WTC11 (cell line): ENCODE results near the gene ADK. TPM values are rescaled to one million over a fixed set of nuclear protein-coding genes. Genes with fewer than 3 reads are reported as not detected.

Experiments used
- ATAC-seq: fragments of 200-7000 bp; cut with Tn5 transposase; 2 replicates; pipeline ENCODE4 v1.10.0; 2021; ENCODE audit warnings: mild to moderate bottlenecking, moderate library complexity
- CTCF ChIA-PET: fragments of 300-600 bp; sonication (Branson Sonifier 250); formaldehyde crosslinking; loops from one replicate; lab custom pipeline; 2021; ENCODE audit warnings: antibody characterized with exemption; lab: Charles Lee
- POLR2A ChIA-PET: fragments of 350-600 bp; sonication (Branson Sonifier 250); formaldehyde crosslinking; loops from one replicate; lab custom pipeline; 2021; ENCODE audit warnings: antibody characterized with exemption; lab: Charles Lee
- DNase-seq: peaks from one replicate; pipeline ENCODE4 v3.0.0; 2021; ENCODE audit warnings: low spot score
- H3K27ac Mint-ChIP-seq: 2 replicates; pipeline ENCODE4 v1.8.0; 2021; ENCODE audit warnings: mixed read lengths
- H3K27me3 Mint-ChIP-seq: 2 replicates; pipeline ENCODE4 v1.8.0; 2021; ENCODE audit warnings: low read depth, mild to moderate bottlenecking, moderate library complexity, mixed read lengths
- H3K36me3 Mint-ChIP-seq: 2 replicates; pipeline ENCODE4 v1.8.0; 2021; ENCODE audit warnings: mixed read lengths
- H3K4me1 Mint-ChIP-seq: 2 replicates; pipeline ENCODE4 v1.8.0; 2022; ENCODE audit warnings: mixed read lengths
- H3K4me3 Mint-ChIP-seq: 2 replicates; pipeline ENCODE4 v1.8.0; 2021; ENCODE audit warnings: mild to moderate bottlenecking, moderate library complexity, mixed read lengths
- H3K9me3 Mint-ChIP-seq: 2 replicates; pipeline ENCODE4 v1.8.0; 2021; ENCODE audit warnings: mixed read lengths
- FOXJ3 ChIP-seq: sonication (generic); formaldehyde crosslinking; IDR thresholded peaks from 2 replicates; pipeline ENCODE4 v1.9.0; 2021; ENCODE audit warnings: missing genetic modification reagents, mild to moderate bottlenecking, borderline replicate concordance
- HMGA2 ChIP-seq: fragments of 250-450 bp; sonication (Bioruptor Pico); IDR thresholded peaks from 2 replicates; pipeline ENCODE4 v1.4.0; 2021; ENCODE audit warnings: mild to moderate bottlenecking, moderate library complexity
- JUN ChIP-seq: sonication (generic); formaldehyde crosslinking; IDR thresholded peaks from 2 replicates; pipeline ENCODE4 v1.8.0; 2023; ENCODE audit warnings: mild to moderate bottlenecking, missing genetic modification reagents
- TEAD4 ChIP-seq: sonication (generic); formaldehyde crosslinking; IDR thresholded peaks from 2 replicates; pipeline ENCODE4 v1.8.0; 2022; ENCODE audit warnings: mild to moderate bottlenecking, missing genetic modification reagents
- TP53 ChIP-seq: sonication (generic); formaldehyde crosslinking; IDR thresholded peaks from 2 replicates; pipeline ENCODE4 v1.8.1; 2023; ENCODE audit warnings: mild to moderate bottlenecking, missing genetic modification reagents
- ZNF232 ChIP-seq: sonication (generic); formaldehyde crosslinking; IDR thresholded peaks from 2 replicates; pipeline ENCODE4 v1.8.0; 2022; ENCODE audit warnings: mild to moderate bottlenecking, missing genetic modification reagents
- total RNA-seq: library from RNA; stranded (reverse); gene quantifications from 3 replicates; pipeline ENCODE4 v1.2.3, GENCODE V29; 2021
- TF ChIP-seq, protein P1 (sequence below): sonication (generic); formaldehyde crosslinking; IDR thresholded peaks from 2 replicates; pipeline ENCODE4 v1.8.1; 2022; ENCODE audit warnings: low read depth, mild to moderate bottlenecking, moderate library complexity, missing genetic modification reagents, borderline replicate concordance
- TF ChIP-seq, protein P2 (sequence below): sonication (generic); formaldehyde crosslinking; IDR thresholded peaks from 2 replicates; pipeline ENCODE4 v1.8.1; 2023; ENCODE audit warnings: mild to moderate bottlenecking, moderate library complexity, missing genetic modification reagents
- TF ChIP-seq, protein P3 (sequence below): sonication (generic); formaldehyde crosslinking; IDR thresholded peaks from 2 replicates; pipeline ENCODE4 v1.8.1; 2022; ENCODE audit warnings: mild to moderate bottlenecking, moderate library complexity, missing genetic modification reagents
- TF ChIP-seq, protein P4 (sequence below): fragments of 250-450 bp; sonication (Bioruptor Pico); IDR thresholded peaks from 2 replicates; pipeline ENCODE4 v1.9.0; 2021; ENCODE audit warnings: mild to moderate bottlenecking
- TF ChIP-seq, protein P5 (sequence below): sonication (generic); formaldehyde crosslinking; conservative IDR thresholded peaks from 2 replicates; pipeline ENCODE4 v1.8.1; 2023; ENCODE audit warnings: mild to moderate bottlenecking, low read depth, missing genetic modification reagents, moderate library complexity
- TF ChIP-seq, protein P6 (sequence below): fragments of 250-450 bp; sonication (Bioruptor Pico); IDR thresholded peaks from 2 replicates; pipeline ENCODE4 v1.8.0; 2021; ENCODE audit warnings: mild to moderate bottlenecking
- TF ChIP-seq, protein P7 (sequence below): fragments of 200-600 bp; IDR thresholded peaks from 2 replicates; pipeline ENCODE4 v1.8.0; 2022; ENCODE audit warnings: antibody characterized with exemption

The ADK gene
- total RNA-seq, 1 experiment from 2014 or later, result 32.7 TPM

DNA sequence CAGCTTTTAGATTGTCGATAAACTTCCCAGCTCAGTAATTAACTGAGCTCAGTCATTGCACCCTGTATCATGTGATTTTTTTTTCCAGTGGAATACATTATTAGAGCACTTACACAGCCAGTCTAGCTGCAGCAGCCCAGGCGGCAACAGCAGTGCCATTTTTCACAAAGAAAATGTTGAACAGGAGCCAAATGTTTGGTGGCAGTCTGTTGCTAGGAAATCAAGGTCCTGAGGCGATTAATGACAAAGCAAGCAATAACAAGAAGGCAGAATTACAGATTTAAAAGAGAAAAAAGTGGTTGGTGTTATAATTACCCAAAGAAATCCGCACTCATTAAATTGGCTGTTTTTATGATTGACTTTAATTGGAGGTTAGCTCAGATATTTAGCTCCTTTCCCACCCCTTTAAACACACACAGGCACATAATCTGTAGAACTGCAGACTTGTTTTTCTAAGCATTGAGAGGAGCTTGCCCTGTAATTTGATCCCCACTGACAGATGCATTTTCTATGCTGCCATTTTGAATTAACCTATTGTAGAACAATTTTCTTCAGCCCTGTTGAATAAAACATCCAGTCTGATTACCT lies 267.4 kb downstream of the ADK start (continued):
- TF ChIP-seq, protein P1, sequence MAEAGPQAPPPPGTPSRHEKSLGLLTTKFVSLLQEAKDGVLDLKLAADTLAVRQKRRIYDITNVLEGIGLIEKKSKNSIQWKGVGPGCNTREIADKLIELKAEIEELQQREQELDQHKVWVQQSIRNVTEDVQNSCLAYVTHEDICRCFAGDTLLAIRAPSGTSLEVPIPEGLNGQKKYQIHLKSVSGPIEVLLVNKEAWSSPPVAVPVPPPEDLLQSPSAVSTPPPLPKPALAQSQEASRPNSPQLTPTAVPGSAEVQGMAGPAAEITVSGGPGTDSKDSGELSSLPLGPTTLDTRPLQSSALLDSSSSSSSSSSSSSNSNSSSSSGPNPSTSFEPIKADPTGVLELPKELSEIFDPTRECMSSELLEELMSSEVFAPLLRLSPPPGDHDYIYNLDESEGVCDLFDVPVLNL (CRISPR knock-in tag), result no peak
- TF ChIP-seq, protein P2, sequence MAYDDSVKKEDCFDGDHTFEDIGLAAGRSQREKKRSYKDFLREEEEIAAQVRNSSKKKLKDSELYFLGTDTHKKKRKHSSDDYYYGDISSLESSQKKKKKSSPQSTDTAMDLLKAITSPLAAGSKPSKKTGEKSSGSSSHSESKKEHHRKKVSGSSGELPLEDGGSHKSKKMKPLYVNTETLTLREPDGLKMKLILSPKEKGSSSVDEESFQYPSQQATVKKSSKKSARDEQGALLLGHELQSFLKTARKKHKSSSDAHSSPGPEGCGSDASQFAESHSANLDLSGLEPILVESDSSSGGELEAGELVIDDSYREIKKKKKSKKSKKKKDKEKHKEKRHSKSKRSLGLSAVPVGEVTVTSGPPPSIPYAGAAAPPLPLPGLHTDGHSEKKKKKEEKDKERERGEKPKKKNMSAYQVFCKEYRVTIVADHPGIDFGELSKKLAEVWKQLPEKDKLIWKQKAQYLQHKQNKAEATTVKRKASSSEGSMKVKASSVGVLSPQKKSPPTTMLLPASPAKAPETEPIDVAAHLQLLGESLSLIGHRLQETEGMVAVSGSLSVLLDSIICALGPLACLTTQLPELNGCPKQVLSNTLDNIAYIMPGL (CRISPR knock-in tag), result no peak
- no peak for TF ChIP-seq ZNF232 (CRISPR knock-in tag)

DNA sequence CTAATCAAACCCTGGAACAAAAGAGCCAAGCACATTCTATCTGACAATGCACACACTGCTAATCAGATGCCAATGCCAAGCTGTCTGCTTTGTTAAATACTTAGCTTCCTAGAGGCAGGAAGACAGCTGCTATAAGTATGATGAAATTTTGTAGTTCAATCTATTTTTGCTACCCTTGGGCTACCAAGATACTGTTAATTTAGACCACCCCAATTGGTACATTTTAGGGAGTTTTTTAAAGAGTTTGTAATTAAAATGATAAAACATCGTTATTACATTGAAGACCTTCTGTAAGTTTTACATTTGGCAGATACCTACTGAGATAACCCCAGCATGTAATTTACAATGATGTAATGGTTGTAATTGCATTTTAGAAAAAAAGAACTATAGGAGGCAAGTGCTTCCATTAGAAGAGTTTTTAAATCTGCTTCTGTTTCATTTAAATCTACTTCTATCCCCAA lies 268.5 kb downstream of the ADK start:
- Mint-ChIP-seq H3K27me3 (no peaks in the 10 kb centered on the region), H3K27ac (peak overlapping the region; percentile 62; the same call in 1 of the 2 replicates), H3K9me3 (peaks cover 15% of the 10 kb centered on the region), H3K4me1 (peaks cover 58% of the 10 kb centered on the region), H3K4me3 (no peak overlapping the region), H3K36me3 (peaks cover 17% of the 10 kb centered on the region)
- POLR2A ChIA-PET, result interaction anchor here (0.6 kb wide), 1 partner anchor 15 kb away, joined by 5 read pairs; no protein-coding TSS in a partner anchor
- ATAC-seq, result peak; percentile 55
- CTCF ChIA-PET, result interaction anchor here (0.6 to 1.5 kb wide), 20 partner anchors 9 to 1342 kb away, joined by 3 to 10 read pairs (median 3); partner anchors contain the start of gene KAT6B
- no peak for DNase-seq
- no peak for TF ChIP-seq JUN (CRISPR knock-in tag)
- TF ChIP-seq TEAD4, result no peak
- no peak for TF ChIP-seq HMGA2 (CRISPR knock-in tag)
- TF ChIP-seq, protein P3, sequence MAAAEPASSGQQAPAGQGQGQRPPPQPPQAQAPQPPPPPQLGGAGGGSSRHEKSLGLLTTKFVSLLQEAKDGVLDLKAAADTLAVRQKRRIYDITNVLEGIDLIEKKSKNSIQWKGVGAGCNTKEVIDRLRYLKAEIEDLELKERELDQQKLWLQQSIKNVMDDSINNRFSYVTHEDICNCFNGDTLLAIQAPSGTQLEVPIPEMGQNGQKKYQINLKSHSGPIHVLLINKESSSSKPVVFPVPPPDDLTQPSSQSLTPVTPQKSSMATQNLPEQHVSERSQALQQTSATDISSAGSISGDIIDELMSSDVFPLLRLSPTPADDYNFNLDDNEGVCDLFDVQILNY (CRISPR knock-in tag), result no peak
- TF ChIP-seq, protein P4, sequence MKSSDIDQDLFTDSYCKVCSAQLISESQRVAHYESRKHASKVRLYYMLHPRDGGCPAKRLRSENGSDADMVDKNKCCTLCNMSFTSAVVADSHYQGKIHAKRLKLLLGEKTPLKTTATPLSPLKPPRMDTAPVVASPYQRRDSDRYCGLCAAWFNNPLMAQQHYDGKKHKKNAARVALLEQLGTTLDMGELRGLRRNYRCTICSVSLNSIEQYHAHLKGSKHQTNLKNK, result no peak
- TF ChIP-seq, protein P5, sequence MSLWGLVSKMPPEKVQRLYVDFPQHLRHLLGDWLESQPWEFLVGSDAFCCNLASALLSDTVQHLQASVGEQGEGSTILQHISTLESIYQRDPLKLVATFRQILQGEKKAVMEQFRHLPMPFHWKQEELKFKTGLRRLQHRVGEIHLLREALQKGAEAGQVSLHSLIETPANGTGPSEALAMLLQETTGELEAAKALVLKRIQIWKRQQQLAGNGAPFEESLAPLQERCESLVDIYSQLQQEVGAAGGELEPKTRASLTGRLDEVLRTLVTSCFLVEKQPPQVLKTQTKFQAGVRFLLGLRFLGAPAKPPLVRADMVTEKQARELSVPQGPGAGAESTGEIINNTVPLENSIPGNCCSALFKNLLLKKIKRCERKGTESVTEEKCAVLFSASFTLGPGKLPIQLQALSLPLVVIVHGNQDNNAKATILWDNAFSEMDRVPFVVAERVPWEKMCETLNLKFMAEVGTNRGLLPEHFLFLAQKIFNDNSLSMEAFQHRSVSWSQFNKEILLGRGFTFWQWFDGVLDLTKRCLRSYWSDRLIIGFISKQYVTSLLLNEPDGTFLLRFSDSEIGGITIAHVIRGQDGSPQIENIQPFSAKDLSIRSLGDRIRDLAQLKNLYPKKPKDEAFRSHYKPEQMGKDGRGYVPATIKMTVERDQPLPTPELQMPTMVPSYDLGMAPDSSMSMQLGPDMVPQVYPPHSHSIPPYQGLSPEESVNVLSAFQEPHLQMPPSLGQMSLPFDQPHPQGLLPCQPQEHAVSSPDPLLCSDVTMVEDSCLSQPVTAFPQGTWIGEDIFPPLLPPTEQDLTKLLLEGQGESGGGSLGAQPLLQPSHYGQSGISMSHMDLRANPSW, result no peak
- TF ChIP-seq ZNF232 (CRISPR knock-in tag), result no peak
- no peak for TF ChIP-seq TP53
- TF ChIP-seq, protein P6, sequence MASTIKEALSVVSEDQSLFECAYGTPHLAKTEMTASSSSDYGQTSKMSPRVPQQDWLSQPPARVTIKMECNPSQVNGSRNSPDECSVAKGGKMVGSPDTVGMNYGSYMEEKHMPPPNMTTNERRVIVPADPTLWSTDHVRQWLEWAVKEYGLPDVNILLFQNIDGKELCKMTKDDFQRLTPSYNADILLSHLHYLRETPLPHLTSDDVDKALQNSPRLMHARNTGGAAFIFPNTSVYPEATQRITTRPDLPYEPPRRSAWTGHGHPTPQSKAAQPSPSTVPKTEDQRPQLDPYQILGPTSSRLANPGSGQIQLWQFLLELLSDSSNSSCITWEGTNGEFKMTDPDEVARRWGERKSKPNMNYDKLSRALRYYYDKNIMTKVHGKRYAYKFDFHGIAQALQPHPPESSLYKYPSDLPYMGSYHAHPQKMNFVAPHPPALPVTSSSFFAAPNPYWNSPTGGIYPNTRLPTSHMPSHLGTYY (CRISPR knock-in tag), result no peak

DNA sequence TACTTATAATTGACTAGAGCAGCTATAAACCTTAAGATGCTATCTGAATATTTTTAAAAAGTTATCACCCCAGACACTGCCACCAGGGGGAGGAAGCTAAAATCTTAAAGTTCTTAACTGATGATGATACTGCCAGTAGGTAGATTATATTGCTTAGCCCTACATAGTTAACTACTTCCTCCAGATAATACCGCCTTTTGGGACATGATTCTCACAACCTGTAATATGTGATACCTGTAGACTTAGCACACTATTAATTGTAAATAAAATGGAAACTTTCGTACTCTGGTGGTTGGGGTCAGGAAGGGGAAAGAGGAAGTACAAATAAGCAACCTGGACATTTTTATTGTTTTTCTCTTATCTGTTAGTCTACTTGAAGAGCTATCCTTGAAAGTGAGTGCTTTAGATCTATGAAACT lies 268.9 kb downstream of the ADK start:
- DNase-seq, result no peak
- H3K27ac Mint-ChIP-seq, result peak overlapping the region; percentile 15; the same call in 1 of the 2 replicates

More for the DNA sequence above, 268.9 kb downstream of the ADK start:
- Mint-ChIP-seq H3K9me3 (peaks cover 20% of the 10 kb centered on the region), H3K4me1 (peaks cover 53% of the 10 kb centered on the region), H3K27me3 (no peaks in the 10 kb centered on the region), H3K4me3 (no peak overlapping the region; the same call in 1 of the 2 replicates), H3K36me3 (peaks cover 19% of the 10 kb centered on the region)
- ChIA-PET CTCF (interaction anchor here (0.6 to 1.5 kb wide), 18 partner anchors 8 to 1342 kb away, joined by 3 to 10 read pairs (median 4); no protein-coding TSS in a partner anchor), POLR2A (interaction anchor here (0.6 kb wide), 1 partner anchor 15 kb away, joined by 5 read pairs; no protein-coding TSS in a partner anchor)
- no peak for TF ChIP-seq FOXJ3 (CRISPR knock-in tag)
- TF ChIP-seq, protein P7, sequence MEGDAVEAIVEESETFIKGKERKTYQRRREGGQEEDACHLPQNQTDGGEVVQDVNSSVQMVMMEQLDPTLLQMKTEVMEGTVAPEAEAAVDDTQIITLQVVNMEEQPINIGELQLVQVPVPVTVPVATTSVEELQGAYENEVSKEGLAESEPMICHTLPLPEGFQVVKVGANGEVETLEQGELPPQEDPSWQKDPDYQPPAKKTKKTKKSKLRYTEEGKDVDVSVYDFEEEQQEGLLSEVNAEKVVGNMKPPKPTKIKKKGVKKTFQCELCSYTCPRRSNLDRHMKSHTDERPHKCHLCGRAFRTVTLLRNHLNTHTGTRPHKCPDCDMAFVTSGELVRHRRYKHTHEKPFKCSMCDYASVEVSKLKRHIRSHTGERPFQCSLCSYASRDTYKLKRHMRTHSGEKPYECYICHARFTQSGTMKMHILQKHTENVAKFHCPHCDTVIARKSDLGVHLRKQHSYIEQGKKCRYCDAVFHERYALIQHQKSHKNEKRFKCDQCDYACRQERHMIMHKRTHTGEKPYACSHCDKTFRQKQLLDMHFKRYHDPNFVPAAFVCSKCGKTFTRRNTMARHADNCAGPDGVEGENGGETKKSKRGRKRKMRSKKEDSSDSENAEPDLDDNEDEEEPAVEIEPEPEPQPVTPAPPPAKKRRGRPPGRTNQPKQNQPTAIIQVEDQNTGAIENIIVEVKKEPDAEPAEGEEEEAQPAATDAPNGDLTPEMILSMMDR, result peak; percentile 43
- peak; percentile 50 for ATAC-seq
